ENCODE data around the gene TSPOAP1.

DNA sequence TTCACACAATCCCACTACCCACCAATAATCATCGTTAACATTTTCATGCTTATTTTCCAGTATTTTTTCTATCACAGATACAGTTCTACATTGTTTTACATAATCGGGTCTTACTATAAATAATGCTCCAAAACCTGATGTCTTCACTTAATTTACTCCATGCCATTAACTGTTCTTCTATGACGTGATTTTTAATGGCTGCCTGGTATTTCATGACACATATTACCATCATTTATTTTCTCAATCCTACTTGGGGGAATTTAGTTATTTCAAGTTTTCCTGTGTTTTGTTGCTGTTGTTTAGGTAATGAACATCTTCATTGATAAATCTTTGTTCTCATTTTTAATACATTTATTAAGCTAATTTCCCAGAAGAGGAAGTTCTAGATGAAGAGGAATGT, 75.5 kb downstream of the TSPOAP1 start:
- TF ChIP-seq, protein P1, sequence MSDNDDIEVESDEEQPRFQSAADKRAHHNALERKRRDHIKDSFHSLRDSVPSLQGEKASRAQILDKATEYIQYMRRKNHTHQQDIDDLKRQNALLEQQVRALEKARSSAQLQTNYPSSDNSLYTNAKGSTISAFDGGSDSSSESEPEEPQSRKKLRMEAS (IDR thresholded peaks at IDR 0.05; ENCODE audit: low read depth, low read length): no peak
- no peak for TF ChIP-seq MYC (IDR thresholded peaks at IDR 0.05; ENCODE audit: low read depth, low read length)
